GM19025 (cell line): ENCODE measurements around the gene PCDH19.
"Not testable (repeated sequence)": the region's sequence is repeated elsewhere in the genome, so short reads cannot be mapped to it uniquely, and the experiment has no call there.

Source experiments
- ATAC-seq: cut with Tn5 transposase; IDR thresholded peaks from one replicate; pipeline ENCODE4 v1.9.1; 2021; ENCODE audit warnings: mild to moderate bottlenecking, low read depth, moderate library complexity; ENCODE audit not compliant: unreplicated experiment

Gene PCDH19, protein sequence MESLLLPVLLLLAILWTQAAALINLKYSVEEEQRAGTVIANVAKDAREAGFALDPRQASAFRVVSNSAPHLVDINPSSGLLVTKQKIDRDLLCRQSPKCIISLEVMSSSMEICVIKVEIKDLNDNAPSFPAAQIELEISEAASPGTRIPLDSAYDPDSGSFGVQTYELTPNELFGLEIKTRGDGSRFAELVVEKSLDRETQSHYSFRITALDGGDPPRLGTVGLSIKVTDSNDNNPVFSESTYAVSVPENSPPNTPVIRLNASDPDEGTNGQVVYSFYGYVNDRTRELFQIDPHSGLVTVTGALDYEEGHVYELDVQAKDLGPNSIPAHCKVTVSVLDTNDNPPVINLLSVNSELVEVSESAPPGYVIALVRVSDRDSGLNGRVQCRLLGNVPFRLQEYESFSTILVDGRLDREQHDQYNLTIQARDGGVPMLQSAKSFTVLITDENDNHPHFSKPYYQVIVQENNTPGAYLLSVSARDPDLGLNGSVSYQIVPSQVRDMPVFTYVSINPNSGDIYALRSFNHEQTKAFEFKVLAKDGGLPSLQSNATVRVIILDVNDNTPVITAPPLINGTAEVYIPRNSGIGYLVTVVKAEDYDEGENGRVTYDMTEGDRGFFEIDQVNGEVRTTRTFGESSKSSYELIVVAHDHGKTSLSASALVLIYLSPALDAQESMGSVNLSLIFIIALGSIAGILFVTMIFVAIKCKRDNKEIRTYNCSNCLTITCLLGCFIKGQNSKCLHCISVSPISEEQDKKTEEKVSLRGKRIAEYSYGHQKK (N-terminal part only)

DNA sequence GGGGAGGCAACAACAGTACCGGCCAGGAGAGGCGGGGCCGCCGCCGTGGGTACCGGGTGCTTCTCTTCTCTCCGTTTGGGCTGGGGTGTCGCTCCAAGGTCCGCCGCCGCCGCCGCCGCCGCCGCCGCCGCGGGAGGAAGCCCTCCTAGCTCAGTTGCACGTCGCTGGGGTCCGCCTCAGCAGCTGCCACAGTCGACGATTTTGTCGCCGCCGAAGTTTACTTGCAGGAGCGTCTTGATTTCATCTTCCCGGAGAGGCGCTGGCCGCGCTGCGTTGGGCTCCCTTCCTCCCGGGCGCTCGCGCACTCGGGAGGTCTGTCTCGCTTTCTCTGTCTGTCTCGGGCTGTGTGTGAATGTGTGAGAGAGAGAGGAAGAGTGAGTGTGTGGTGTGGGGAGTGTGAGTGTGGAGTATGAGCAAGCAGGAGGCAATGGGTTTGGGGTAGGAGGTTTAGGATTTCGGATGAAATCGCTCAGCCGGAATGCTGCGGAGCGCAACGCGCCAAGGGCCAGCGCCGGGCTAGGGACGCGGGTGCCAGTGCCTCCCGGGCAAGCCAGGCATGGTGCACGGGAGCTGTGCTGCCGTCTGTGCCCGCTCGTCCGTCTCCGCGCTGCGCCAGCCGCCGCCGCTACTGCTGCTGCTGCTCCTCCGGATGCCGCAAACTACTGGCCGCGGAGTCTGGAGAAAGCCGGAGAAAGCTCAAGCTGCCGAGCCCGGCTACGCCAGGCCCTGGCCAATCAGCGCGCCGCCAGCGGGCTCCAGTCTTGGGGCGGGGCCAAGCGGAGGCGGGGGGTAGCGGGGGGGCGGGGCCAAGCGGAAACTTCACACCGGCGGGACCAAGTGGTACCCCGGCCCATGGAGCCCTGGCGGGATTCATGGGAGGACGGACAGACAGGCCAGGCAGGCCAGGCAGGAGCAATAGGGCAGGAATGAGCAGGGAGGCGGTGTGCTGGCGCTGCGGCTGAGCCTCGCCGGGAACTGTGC, at the start of gene PCDH19:
TSS of gene PCDH19 (minus strand) at position 664 of the 981 bp plus-strand sequence. CDS start 1,676 bp downstream, outside the sequence.
- ATAC-seq, result no peak

DNA sequence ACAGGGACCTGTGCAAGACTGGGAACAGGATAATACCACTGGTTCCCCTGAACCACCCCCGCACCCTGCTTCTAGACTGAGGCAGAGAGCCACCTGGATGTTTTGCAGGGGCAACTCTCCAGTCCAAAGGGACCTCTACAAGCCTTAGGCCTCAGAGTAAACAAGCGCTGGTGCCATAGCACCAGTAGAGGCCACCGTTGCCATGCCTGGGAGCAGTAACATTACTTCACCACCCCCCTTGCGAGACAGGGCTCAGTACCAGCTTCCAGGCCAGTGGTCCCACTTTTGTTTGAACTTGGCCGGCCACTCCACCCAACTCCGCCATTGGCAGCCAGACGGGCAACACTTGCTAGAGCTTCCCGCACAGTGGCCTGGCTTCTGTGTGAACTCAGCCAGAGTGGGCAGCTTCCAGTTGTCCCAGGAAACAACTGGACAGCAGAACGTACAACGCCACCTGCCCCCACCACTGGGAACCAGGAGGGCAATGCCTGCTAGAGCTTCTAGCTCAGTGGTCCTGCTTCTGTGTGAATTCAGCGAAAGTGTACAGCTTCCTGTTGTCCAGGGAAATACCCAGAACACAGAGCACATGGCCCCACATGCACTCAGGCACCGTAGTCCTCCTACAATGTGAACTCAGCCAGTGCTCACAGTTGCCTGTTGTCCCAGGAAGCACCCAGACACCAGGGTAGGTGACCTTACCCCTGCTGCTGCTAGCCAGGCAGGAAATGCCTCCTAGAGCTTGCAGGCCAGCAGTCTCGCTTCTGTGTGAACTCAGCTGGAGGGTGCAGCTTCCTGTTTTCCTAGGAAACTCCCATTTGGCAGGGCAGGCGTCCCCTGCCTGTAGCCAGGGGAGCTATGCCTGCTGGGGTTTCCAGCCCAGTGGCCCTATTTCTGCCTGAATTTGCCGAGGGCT, 39.9 kb upstream of the PCDH19 start:
- no peak for ATAC-seq

DNA sequence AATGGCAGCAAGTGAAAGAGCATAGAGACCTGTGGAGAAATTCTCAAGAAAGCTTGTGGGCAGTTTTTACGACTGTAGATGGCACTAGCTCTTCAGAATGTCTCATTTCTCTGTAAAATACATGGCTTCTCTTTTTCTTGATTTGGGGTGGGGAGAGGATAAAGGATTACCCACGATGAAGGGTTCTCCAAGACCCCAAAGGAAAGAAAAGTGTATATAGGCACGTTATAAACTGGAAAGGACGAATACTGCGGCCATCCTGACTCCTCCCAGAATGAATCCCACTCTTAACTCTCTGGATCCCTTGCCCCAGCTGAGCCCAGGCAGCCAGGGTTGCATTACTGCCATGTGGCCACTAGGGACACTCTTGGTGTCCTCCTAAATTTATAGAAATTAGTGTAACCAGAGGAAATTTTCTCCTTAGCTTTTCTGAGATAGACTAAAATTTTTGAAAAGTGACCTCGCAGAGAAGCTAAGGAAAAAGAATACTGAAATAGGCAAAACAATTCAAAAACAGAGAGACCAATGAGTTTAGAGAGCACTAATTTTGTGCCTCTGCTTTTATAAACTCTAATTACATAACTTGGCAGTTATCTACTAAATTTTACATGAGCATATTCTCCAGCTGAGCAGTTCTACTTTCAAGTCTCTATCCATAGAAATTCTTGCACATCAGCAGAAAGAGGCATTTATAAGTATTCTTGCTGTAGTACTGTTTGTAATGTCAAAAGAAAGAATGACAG, 37.8 kb upstream of the PCDH19 start:
- no peak for ATAC-seq

DNA sequence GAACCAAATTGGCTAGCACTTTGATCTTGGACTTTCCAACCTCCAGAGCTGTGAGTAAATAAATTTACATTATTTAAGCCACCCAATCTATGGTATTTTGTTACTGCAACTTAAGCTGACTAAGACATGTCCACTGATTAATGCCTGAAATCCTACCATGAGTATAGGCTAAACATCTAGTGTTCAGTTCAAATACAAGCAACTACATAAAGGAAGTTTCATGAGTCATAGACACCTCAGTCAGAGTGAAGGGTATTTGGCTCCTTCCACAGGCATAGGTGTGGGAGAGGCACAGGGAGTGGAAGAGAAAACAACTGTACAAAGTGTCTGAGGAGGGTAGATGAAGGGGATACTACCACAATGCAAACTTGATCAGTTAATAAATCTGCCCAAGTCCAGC, 35.5 kb upstream of the PCDH19 start:
- no peak for ATAC-seq

DNA sequence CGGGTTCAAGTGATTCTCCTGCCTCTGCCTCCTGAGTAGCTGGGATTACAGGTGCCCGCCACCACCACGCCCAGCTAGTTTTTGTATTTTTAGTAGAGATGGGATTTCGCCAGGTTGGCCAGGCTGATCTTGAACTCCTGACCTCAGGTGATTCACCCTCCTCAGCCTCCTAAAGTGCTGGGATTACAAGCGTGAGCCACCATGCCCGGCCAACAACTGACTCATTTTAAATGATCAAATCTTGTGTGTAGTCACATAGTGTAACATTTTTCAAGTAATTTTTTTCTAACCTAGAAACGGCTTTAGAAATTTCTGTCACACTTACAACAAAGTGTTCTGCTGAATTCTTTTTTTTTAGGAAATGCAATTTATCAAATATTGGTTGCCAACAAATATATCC, 31.2 kb upstream of the PCDH19 start:
- ATAC-seq, result not testable (repeated sequence)

DNA sequence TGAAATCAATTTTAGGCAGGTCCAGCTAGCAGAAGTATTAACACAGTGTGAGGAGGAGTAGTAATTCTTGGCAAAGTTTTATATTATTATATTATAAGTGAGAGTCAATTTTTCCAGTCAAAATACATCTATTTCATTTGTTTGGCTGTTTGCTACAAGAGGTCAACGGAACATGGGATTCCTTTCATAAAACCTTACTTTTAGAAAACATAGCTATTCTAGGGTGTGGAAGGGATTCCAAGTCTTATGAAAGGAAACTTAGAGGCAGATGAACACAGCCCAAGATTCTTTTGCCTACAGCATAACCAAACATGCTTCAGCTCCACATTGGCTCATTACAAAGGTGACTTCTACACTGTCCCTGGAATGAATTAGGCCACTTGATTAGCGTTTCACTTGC, 29.9 kb upstream of the PCDH19 start:
- ATAC-seq, result no peak

DNA sequence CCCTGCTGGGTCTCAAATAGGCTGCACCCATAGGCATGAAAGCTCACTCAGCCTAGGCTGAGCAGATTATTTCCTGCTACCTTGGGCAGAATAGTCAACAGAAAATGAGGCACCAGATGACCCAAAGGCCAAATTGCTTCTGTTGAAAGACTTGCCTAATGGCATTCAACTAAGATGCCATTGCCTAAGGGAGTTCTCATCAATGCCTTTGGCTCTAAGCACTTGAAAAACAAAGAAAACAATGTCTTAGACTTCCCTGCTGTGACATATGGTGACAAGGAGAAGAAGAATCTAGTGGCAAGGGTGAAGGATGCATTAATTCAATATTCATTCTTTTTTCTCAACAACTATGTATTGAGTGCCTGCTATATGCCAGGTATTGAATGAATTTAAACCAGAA, 25.7 kb upstream of the PCDH19 start:
- no peak for ATAC-seq

DNA sequence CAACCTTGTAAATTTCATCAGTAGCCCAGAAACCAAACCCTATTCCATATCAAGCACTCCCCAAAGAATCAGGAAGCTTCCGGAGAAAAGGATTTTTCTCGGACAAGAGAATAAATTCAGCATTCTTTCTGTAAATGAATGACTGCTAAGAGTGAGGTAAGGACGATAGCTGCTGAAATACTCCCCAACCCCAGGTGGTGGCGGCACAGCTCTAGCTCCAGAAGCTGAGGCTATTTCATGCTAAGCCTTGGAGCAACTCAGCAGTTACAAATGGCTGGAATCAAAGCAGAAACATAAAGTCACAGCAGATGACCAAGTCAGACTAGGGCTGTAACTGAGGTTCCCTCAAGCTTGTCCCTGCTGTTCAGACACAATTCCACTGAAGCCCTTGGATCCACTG, 13.9 kb upstream of the PCDH19 start:
- no peak for ATAC-seq

DNA sequence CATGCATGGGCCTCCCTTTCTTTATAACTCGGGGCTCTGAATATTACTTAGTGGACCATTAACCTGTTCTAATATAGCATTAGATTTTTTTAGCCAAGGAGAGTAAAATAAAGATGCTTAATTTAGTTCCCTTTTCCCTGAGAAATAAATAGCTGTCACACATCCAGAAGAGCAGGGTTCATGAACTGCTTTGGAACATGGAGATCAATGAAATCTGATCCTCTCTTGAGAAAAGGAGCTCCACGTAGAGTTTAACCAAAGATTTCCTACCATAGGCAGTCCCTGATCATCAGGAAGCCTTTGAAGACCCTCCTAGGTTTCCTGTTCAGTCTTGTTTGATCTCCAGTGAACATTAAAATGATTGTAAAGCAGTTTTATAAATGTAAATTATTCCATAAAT, 8.5 kb upstream of the PCDH19 start:
- ATAC-seq, result no peak

DNA sequence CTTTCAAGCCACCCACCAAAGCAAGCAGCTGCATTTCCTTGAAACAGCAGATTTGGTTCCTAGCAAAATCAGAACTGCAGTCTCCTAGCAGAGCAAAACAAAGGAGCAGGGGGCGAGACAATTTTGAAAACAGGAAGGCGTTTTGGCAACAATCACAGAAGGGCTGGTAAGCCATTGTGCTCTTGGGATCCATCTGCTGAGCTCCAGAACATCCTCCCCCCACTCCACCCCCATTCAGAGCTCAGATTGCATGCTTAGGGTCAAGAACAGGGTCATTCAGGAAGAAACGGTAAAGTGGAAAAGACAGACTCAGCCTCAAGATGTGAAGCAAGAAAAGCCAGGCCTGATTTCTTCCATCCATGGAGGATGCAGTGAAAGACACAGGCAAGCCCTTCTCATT, 7.6 kb upstream of the PCDH19 start:
- no peak for ATAC-seq

DNA sequence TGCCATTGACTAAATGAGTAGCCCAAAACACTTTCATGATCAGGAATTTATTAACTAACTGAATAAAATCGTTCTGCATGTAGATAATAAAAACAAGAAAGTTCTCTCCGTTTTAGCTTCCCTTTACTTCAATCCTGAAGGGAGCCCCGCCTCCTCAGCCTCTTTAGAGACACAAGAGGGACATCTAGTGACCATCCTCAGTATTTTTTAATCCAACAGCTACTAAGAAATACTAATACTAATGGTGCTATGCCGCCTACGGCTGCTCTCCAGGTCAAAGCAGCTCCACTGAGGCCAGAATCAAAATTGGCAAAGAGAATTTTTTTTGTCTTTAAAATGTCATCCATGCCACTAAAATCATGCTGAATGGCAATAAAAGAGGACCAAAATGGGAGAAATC, 3.2 kb upstream of the PCDH19 start:
- ATAC-seq, result no peak

DNA sequence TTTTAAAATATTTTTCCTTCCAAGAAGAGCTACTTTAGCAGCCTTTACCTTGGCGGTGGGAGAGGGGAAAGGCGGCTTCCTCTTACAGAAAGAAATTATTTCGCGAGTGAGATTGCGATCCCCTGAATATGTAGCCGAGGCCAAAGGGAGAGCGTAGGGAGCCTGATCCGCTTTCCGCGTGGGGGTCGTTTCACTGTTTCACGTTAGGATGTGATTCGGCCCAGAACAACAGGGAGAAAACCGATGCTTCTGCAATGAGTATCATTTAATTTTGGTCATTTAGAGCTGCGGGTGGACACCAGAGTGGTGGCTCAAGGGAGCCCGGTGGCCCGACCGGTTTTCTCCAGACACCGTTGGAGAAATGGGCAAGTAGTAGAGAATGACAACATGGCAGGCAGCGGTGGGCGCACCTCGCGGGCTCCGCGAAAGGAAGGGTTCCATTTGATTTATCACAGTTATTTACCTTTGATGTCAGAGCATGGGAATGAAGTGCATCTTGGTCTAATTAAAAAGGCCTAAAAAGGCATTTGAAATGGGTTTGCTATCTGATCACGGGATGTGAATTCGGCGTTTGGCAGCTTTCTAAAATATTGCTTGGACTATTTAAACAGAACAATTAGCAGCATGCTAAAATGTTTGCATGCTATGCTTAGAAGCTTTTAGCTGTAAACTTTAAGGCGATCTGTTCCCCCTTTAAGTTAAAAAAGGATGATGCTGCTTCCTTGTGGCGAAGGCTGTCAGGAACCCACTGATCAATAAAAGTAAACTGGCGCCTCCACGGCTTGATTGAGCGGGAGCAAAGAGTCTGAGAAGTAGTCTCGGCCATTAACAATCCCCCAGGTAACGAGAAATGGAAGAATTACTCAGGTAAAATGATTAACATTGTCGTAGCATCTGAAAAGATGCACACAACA, 2.0 kb upstream of the PCDH19 start:
- ATAC-seq, result no peak

DNA sequence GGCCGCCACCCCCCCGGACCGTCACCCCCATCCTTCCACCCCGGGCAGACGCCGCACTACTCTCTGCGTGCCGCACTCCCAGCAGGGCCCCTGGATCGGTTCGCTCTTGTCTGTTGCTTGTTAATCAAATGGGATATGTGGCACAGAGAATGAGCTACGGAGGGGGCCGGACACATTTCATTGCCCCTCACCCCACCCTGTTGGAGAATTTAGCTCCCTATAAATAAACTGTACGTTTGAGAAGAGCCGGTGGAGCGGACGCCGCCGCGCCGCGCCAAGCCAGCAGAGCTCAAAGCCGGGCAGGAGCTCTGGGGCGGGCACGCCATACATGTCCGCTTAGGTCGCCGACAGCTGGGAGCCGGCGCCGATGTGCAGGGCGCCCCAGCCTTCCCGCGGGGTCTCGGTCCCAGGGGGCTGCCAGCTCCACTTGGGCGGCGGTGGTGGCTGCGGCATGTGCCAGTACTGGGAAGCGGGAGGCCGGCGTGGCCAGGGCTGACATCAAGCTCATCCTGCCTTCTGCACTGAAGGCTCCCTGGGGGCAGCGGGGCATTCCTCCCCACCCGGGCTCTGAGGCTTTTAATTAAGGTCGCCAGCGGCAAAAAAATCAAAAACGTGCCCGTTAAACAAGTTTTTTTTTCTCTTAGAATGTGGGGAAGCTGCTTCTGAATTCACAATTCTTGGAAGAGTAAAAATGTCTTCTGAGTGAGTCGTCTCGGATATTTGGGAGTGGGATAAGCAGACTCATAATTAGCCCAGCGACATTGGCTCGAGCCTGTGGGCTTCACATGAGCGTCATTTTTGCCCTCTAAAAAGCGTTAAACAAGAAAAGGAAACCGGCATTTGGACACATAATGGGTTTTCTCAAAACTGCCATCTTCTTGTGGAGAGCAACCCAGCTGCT, 1.1 kb upstream of the PCDH19 start:
- ATAC-seq, result no peak

DNA sequence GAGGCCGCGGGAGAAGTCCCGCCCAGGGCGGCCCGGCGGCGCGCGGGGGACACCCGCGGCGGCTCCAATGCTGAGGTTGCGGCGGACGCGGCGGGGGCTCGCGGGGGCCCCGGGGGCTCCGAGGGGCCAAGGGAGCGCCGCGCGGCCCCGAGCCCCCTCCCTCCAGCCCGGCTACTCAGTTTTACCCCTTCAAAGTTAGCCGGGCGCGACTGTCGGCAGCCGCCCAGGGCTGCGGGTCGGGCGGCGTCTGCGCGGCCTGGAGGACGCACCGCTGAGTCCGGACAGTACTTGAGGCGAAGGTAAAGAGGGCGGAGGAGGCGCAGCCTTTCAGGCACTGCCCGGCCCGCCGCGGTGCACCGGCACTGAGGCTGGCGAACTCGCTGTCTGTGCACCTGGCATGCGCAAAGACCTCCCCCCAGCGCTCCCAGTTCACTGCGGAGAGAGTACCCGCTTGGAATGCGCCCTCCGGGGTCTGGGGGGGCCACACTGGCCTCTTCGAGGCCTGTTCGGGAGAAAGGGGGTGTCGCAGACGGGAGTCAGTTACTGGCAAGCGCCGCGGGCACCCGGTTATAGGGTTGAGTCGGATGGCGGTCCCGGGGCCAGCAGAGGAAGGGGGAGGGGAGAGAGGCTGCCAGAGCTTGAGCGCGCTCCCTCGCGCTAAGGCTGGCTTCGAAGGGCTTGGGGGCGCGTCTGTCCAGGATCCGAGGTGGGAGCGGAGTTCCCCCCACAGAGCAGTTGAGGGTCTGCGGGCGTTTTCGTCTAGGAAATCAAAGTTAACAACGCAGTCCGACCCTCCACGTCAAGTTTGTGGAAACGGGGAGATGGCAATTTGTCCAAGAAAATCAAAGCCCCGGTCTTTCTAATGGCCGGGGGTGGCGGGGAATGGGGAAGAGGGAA, 1.1 kb downstream of the PCDH19 start:
- ATAC-seq, result no peak

DNA sequence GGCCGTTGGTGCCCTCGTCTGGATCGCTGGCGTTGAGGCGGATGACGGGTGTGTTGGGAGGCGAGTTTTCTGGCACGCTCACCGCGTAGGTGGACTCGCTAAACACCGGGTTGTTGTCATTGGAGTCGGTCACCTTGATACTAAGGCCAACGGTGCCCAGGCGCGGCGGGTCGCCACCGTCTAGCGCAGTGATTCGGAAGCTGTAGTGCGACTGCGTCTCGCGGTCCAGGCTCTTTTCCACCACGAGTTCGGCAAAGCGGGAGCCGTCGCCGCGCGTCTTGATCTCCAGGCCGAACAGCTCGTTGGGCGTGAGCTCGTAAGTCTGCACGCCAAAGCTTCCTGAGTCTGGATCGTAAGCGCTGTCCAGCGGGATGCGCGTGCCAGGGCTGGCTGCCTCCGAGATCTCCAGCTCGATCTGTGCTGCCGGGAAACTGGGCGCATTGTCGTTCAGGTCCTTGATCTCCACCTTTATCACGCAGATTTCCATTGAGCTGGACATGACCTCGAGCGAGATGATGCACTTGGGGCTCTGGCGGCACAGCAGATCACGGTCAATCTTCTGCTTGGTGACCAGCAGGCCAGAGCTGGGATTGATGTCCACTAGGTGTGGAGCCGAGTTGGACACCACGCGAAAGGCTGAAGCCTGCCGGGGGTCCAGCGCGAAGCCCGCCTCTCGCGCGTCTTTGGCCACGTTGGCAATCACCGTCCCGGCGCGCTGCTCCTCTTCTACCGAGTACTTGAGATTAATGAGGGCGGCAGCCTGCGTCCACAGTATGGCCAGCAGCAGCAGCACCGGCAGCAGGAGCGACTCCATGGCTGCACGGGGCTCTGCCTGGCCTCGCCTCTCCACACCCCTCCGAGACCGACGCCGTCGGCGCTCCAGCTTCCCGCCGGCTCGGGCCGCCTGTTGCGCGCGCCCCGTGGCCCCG, 2.0 kb downstream of the PCDH19 start:
- no peak for ATAC-seq
